SH-SY5Y (cell line): ENCODE results near the gene CEACAM4.

Experiments
- GATA2 ChIP-seq: IDR thresholded peaks from 2 replicates; pipeline ENCODE4 v1.6.1; 2011; ENCODE audit warnings: mild to moderate bottlenecking, low read depth, low read length
- GATA3 ChIP-seq: IDR thresholded peaks from 2 replicates; pipeline ENCODE4 v1.6.1; 2011; ENCODE audit warnings: low read depth, mild to moderate bottlenecking, low read length, moderate library complexity

DNA sequence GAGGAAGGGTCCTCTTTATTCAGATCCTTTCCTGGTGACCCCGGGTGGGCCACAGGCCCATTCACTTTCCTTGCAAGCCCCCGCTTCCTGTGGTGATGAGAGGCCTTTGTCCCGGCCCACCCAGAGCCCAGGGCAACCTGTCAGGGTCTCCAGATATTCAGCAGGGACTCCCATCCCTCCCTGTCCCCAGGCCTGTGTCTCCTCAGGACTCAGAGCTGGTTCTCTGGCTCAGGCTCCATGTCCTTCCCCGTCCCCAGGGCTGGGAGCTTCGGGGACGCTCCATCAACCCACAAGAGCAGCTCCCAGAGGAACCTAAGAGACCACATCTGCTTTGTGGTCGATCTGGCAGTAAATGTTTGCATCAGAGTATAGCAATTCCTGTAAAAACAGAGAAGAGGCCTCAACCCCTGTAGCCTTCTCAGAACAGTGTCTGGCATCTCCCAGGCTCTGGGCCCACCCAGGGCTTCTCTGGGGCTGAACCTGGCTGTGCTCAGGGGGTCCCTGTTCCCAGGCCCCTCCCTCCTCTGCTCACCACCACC, 7.8 kb downstream of the CEACAM4 start:
- TF ChIP-seq GATA3 (no peak), GATA2 (no peak)
